Measurements from ENCODE around the gene IGFN1.

Gene IGFN1

GRCh38 chr1:201268604-201269151 is 78.1 kb downstream of the IGFN1 start:
- DNase-seq = no peak

- DNase-seq = no peak
Measured at GRCh38 chr1:201269281-201269680, 78.7 kb downstream of the IGFN1 start.

- no peak for DNase-seq
Measured at GRCh38 chr1:201269900-201270410, 79.3 kb downstream of the IGFN1 start.

GRCh38 chr1:201270616-201271390 is 80.2 kb downstream of the IGFN1 start:
- no peak for DNase-seq

- DNase-seq = no peak
Measured at GRCh38 chr1:201272799-201273198, 82.2 kb downstream of the IGFN1 start.

- DNase-seq = no peak
Measured at GRCh38 chr1:201274616-201275252, 84.1 kb downstream of the IGFN1 start.

- no peak for DNase-seq
Measured at GRCh38 chr1:201275253-201275666, 84.6 kb downstream of the IGFN1 start.

- no peak for DNase-seq
Measured at GRCh38 chr1:201276891-201277290, 86.3 kb downstream of the IGFN1 start.

- DNase-seq = no peak
Measured at GRCh38 chr1:201277441-201277840, 86.8 kb downstream of the IGFN1 start.
